ENCODE measurements around the gene C1QTNF3. TPM values are rescaled to one million over a fixed set of nuclear protein-coding genes. Genes with fewer than 3 reads are reported as not detected.

The C1QTNF3 gene
- total and polyA plus RNA-seq, 9 donors = 2.8 to 17.9 (median 4.4) TPM

GRCh38 chr5:33999978-34000377 is 43.0 kb downstream of the C1QTNF3 start:
- 96 to 98% (median 97%) methylated on average over 4 of the region's 4 CpGs for WGBS, 3 donors
- H3K9me3 ChIP-seq = no peaks in the 10 kb centered on the region
- no peaks in the 10 kb centered on the region for H3K27me3 ChIP-seq
- H3K36me3 ChIP-seq = no peaks in the 10 kb centered on the region
- intact Hi-C loops (cut with DNase I) = no loop called here
- DNase-seq = no peak
- no peak overlapping the region for H3K4me3 ChIP-seq
- peaks cover 8% of the 10 kb centered on the region for H3K4me1 ChIP-seq (ENCODE audit: insufficient read depth)
- no peak overlapping the region for H3K27ac ChIP-seq
- TF ChIP-seq EP300 (IDR thresholded peaks at IDR 0.05) (no peak), POLR2A (IDR thresholded peaks at IDR 0.05) (no peak), CTCF (IDR thresholded peaks at IDR 0.05) (no peak)

- Histone ChIP-seq H3K27me3 (no peaks in the 10 kb centered on the region), H3K4me3 (no peak overlapping the region), H3K27ac (no peak overlapping the region), H3K36me3 (no peaks in the 10 kb centered on the region), H3K4me1 (ENCODE audit: insufficient read depth) (peaks cover 8% of the 10 kb centered on the region), H3K9me3 (no peaks in the 10 kb centered on the region)
- intact Hi-C loops (cut with DNase I) = no loop called here
- 44 to 49% (median 45%) methylated on average over 6 of the region's 6 CpGs for WGBS, 3 donors
- peak; percentile 26 to 53 (median 42) for DNase-seq
- TF ChIP-seq EP300 (IDR thresholded peaks at IDR 0.05) (no peak), POLR2A (IDR thresholded peaks at IDR 0.05) (no peak), CTCF (IDR thresholded peaks at IDR 0.05) (no peak)
These were observed 45.6 kb downstream of the C1QTNF3 start for GRCh38 chr5:33997331-33997983.

DNA sequence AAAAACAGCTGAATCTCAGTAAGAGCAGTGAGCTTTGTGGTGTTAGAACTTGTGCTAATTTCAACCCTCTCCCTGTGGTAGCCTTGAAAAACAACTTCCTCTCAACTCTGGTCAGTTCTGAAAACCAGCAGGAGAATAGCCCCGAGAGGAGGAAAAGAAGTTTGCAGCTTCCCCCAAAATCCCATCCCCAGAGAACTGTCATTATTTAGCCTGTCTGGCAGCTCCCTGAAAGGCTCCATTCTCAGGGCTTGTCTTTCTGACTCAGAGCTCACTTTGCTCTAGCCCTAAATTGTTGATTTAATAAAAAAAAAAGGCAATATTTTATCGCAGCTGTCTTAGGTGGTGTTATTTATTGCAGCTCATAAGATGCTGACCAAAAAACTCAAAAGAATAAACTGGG is 47.1 kb downstream of the C1QTNF3 start:
- H3K4me1 ChIP-seq (ENCODE audit: insufficient read depth) = peaks cover 6% of the 10 kb centered on the region
- H3K27me3 ChIP-seq = no peaks in the 10 kb centered on the region
- no peaks in the 10 kb centered on the region for H3K36me3 ChIP-seq
- H3K9me3 ChIP-seq = no peaks in the 10 kb centered on the region
- intact Hi-C loops (cut with DNase I) = no loop called here
- DNase-seq = no peak
- no peak overlapping the region for H3K4me3 ChIP-seq
- 13 to 19% (median 15%) methylated on average over 2 of the region's 2 CpGs for WGBS, 3 donors
- H3K27ac ChIP-seq = no peak overlapping the region
- TF ChIP-seq POLR2A (IDR thresholded peaks at IDR 0.05) = no peak
- TF ChIP-seq CTCF (IDR thresholded peaks at IDR 0.05) = no peak
- no peak for TF ChIP-seq EP300 (IDR thresholded peaks at IDR 0.05)

DNA sequence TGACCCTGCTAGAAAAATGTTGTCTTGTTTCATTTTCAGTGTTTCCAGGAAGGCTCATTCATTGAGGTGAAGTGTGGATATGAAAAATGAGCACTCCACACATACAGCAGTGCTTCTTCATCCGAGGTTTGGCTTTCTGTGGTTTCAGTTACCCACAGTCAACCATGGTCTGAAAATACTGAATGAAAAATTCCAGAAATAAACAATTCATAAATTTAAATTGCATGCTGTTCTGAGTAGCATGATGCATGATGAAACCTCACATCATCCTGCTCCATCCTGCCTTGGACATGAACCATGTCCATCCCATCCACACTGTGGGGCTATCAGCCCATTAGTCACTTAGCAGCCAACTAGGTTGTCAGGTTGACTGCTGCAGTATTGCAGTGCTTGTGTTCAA is 48.2 kb downstream of the C1QTNF3 start:
- no peak for TF ChIP-seq CTCF (IDR thresholded peaks at IDR 0.05)
- TF ChIP-seq POLR2A (IDR thresholded peaks at IDR 0.05) = no peak
- no peak for TF ChIP-seq EP300 (IDR thresholded peaks at IDR 0.05)
- DNase-seq = no peak
- intact Hi-C loops (cut with DNase I) = no loop called here
- Histone ChIP-seq H3K27ac (no peak overlapping the region), H3K36me3 (no peaks in the 10 kb centered on the region), H3K27me3 (no peaks in the 10 kb centered on the region), H3K4me3 (no peak overlapping the region), H3K9me3 (no peaks in the 10 kb centered on the region), H3K4me1 (ENCODE audit: insufficient read depth) (peaks cover 6% of the 10 kb centered on the region)
- WGBS, 3 donors = 63 to 72% (median 64%) methylated on average over 1 of the region's 1 CpG
